IPS-NIHi11 (cell line): ENCODE results near the gene ARF3.
"Not testable (repeated sequence)": the region's sequence is repeated elsewhere in the genome, so short reads cannot be mapped to it uniquely, and the experiment has no call there.

Experiments
- DNase-seq: peaks from one replicate; pipeline ENCODE4 v3.0.0; 2012; ENCODE audit warnings: mixed read lengths, low spot score

The ARF3 gene

DNA sequence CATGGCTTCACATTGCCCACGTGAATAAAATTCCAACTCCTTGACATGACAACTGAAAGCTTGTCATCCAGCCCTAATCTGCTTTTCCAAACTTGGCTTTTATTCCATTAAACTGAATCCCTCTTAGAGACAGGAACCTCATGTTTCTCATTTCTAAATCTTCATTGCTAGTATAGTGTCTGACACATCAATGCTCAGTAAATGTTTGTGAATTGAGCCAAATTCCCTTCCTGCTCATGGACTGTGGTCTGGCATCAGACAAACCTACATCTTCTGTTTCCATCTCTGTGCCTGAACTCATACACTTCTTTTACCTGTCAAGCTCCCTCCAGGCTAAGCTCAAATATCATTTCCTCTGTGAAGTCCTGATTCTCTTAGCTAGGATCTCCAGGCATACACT lies 27.7 kb downstream of the ARF3 start:
- no peak for DNase-seq

DNA sequence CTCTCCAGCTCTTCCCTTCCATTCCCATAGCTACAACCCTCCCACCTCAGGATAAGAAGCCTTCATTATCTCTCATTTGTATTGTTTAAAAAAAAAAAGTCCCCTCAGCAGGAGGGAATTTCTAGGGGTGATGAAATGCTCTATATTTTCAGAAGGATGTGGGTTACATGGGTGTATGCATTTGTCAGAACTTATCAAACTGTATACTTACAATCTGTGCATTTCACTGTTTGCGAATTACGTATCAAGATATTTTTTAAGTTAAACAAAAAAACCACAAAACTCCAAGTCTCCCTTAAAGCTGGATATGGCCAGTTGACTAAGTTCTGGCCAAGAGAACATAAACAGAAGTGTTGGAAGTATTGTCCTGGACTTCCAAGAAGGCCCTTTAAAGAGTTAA lies 30.0 kb downstream of the ARF3 start:
- DNase-seq: no peak

DNA sequence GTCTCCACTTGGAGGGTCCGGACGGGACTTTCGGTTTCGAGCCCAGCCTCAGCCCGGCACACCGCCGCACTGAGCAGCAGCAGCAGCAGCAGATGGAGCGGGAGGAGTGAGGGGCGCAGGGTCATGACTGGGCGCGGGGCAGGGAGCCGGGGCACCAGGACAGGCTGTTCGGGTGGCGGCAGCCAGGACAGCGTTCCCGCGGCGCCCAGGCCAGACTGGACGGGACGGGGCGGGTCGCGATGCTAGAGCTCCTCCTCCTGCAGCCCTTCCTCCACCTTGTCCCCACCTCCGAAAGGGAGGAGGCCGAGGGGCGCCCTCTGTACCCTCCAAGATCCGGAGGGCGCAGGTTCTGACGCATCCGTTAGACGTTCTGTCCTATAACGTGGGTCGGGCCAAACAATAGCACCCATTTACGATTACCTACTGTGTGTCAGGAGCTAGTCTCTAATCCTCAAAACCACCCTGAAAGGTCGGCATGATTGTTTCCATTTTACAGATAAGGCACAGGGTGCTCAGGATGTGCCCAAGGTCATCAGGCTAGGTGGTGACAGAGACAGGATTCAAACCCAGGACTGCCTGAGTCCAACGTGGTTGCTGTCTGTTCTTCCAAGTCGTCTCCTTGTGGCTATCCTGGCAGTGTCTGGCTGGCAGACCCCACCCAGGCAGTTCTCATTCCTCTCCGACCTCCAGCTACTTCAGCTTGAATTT lies 31.8 kb downstream of the ARF3 start, which contains the start of gene FKBP11:
FKBP11 (minus strand) TSS at position 189 of the 708 bp plus-strand sequence; CDS start at position 125, 64 bp downstream.
- DNase-seq: peak; percentile 80

DNA sequence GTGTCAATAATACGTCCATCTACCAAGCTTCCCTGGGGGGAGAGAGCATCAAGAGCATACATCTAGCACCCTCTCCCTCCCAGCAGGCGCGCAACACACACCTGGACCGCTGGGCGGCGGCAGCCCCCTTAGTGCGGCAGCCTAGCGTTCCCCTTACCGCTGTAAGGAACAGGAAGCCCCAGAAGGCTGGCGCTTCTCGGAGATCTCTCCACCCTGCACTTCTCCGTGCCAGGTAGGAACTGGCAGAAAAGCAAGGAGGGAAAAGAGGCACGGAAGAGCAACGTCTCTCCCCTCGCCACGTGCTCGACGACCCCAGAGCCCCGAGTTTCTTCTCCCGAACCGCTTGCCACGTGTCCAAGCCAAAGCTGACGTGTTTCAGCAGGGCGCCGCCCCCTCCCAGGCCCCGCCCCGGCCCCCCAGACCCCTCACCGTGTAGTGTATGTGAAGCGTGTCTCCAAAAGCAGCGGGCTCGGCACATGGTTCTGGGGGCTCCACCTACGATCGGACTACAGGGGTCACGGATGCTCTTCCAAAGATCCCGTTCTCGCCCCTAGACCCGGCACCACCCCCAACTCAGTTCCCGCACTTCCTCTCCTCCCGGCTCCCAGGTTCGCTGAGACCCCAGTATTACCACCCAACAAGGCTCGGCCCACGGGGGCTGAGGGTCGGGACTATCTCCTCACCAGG lies 32.5 kb downstream of the ARF3 start:
- peak; percentile 72 for DNase-seq

DNA sequence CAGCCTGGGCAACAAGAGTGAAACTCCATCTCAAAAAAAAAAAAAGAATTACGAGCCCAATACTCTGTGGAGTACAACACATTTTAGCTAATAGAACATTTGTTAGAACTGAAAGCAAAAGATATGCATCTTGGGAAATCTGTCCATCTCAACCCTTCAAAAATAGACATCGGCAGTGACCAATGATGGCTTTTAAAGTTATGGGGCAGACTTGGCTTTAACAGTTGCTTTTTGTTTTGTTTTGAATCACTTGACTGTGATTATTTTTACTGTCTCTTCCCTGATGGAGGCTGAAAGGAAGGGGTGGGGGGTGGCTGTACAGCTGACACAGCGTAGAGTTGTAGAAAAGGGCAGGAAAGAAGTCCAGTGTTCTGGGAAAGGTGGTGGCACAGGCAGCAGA lies 34.2 kb downstream of the ARF3 start:
- no peak for DNase-seq

DNA sequence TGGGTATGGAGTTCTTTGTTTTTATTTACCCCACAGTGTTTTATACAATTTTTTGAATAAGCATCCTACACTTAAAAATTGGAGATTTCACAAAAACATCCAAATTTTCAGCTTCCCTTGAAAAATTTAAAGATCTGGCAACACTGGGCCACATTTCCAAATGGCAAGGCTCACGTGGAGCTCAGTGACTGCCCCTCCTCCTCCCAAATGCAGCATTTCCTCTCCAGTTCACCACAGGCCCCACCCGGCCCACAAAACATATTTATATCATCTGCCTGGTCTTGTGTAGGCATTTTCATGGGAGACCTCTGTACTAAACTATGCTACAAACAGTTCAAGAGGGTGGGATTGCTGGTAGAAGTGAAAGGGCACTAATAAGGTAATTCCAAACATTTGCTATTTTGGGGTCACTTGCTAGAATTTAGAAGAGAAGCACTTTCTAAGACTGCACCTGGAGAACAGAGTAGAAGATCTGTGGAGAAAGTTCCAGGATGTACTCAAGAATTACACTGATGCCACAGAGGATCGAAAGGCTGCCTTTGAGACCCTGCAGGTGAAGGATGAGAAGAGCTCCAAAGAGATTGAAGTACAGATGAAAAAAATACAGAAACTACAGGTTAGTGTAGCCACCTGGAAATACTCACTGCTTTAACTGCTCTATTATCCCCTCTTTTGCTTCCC lies 39.3 kb downstream of the ARF3 start:
- DNase-seq: no peak

DNA sequence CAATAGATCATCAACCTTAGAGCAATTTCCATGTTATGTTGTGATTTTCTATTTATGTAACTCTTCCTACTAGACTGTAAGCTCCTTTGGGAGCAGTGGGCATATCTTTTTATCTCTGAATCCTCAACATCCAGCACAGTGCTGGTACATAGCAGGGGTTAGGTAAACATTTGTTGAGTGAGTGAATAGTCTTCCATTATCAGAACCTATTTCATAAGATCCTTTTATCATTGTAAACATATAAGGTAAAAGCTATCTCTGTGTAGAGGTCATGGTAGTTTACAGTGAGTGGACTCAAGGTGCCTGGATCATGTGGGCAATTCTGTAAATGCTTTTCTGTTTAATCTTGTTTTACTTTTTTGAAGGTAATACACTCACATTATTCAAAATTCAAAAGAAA lies 47.1 kb downstream of the ARF3 start:
- no peak for DNase-seq

DNA sequence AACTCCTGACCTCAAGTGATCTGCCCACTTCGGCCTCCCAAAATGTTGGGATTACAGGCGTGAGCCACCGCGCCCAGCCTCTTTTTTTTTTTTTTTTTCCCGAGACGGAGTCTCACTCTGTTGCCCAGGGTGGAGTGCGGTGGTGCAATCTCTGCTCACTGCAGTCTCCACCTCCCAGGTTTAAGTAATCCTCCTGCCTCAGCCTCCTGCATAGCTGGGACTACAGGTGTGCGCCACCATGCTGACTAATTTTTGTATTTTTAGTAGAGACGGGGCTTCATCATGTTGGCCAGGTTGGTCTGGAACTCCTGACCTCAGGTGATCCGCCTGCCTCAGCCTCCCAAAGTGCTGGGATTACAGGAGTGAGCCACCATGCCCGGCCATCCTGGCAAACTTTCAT lies 47.6 kb downstream of the ARF3 start:
- DNase-seq: not testable (repeated sequence)

DNA sequence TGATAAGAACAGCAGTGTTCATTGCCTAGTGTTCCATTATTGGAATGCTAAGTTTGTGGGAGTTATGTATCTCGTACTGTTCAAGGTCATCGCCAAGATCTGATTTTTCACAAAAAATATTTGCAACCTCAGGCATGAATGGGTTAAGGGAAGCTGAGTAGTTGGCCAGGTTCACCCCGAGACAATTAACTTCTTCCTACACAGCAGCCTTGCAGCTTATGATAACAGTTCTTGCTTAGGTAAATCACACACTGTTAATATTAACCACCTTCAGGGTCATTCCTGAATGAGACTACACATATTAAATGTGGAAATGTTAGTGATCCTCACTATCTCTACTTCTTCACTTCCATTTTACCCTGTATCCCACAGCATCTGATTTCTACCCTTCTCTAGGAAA lies 50.0 kb downstream of the ARF3 start:
- no peak for DNase-seq

DNA sequence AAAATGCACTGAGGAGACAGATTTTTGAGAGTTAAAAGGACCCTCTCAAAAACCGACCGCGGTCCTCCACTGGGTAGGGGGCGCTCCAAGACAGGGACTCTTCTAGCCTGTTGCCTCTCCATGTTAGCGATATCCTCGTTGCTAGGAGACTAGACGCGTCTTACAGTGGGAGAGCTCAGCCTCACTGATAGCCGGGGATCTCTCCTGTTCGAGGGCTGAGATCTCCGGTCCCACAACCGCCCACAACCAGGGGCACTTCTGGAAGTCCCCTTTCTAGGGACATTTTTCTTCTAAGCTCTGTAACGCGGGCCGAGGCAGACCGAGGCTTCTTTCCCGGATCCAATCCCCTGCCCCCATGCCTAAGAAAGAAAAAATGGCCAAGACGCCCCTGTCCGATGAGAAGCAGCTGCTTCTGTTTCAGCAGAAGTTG lies 53.3 kb downstream of the ARF3 start:
- DNase-seq: peak; percentile 91

DNA sequence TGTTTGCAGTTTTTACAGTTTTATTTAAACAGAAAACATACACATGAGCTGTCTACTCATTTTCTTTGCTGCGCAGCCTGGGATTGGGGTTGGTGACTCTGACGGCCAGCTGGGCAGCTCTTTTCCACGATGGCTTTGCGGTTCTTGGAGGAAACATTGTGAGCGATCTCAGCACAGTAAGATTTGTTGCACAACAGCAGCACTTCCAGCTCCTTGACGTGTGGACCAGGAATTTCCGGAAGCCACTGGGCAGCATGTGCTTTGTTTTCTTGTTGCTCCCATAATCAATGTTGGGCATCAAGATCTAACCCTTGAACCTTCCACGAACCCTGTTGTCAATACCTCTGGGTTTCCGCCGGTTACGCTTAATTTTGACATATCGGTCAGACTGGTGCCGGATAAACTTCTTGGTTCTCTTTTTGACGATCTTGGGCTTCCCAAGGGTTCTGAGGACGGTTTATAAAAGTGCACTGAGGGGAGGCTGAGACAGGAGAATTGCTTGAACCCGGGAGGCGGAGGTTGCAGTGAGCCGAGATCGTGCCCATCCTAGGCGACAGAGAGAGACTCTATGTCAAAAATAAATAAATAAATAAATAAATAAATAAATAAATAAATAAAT lies 53.8 kb downstream of the ARF3 start:
- DNase-seq: no peak

DNA sequence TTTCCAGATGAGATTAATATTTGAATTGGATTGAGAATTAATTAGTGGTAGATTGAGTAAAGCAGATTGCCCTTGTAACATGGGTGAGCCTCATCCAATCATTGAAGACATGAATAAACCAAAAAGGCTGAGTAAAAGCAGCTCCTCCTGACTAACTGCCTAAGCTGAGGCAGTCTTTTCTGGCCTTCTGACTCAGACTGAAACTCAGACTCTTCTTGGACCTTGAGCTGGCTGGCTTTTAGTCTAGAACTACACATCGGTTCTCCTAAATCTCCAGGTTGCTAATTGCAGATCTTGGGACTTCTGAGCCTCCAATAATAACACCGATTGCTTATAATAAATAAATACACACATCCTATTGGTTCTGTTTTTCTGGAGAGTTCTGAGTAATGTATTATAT lies 56.0 kb downstream of the ARF3 start:
- no peak for DNase-seq

DNA sequence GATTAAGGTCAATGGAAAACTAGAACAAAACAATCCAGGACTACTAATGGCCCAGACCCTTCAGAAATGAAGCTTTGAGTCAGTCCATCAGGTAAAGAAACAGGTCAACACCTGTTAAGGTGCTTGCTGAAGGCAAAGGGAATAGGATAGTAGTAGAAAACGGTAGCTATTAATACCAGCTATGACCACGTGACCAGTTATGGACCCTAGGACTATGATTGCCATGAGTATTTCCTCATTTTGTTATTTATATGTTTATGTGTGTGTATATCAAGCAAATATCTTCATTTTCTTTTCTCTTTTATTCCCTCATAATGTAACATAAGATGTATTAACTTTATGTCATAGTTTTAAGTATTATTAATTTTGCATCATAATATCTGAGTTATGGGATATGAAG lies 57.6 kb downstream of the ARF3 start:
- no peak for DNase-seq

DNA sequence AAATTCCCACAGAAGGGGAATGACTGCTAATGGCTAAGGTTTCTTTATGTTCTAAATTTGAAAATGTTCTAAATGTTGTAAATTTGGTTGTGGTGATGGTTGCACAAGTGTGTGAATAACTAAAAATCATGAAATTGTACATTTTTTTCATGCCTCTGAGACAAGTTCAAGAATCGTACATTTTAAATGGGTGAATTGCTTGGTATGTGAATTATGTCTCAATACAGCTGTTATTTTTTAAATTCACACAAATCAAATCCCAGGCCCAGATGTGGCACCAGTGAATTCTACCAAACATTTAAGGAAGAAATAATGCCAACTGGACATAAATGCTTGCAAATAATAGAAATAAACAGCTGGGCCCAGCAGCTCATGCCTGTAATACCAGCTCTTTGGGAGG lies 63.0 kb downstream of the ARF3 start:
- no peak for DNase-seq

DNA sequence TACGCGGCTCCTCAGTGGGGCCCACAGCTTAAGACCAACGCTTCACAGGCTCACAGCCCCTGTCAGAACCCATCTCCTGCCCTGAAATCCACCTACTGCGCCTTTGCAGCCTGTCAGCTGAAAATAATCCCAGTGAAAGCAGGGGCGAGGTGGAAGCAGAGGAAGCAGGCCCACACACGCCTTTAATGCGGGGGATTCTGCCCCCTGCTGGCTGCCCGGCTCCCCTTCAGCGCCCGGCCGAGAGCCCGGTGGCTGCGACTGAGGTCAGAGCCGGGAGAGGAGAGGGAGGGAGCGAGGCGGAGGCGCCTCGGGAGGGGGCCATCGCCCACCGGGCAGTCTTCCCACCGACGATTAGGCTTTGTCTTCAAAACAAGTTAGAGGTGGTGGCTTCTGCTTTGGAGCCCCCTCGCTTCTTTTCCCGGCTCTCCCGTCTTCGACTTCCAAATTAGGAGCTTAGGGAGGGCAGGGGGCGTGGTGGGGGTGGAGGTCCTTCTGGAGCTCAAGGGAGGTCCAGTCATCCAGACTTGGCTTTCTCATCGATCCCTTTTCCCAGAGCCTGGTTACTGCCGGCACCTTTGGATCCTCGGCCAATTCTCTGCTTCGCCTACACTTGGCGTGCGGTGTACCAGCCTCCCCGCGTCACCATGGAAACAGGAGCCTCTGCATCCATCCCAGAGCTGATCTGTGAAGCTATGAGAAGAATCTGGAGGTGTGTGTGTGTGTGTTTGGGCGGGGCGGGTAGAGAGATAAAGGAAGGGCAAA lies 66.4 kb downstream of the ARF3 start:
- peak; percentile 87 for DNase-seq

DNA sequence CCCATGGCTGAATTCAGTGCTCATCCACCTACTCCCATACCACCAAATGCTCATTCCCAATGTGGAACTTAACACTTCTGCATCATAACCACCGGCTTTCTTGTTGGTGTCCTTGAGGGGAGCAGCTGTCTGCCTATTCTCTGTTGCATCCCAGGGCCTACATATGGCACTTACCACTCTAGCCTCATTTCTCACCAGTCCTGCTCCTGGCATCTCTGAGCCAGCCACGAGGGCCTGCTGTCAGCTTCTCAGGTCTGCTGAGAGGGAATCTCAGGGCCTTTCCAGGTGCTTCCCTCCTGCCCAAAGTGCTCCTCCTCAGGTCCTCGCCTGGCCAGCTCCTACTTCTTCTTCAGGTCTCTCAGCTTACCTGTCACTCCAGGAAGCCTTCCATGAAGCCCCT lies 67.6 kb downstream of the ARF3 start:
- no peak for DNase-seq
